ENCODE data around the gene DDX23. TPM values are rescaled to one million over a fixed set of nuclear protein-coding genes. Genes with fewer than 3 reads are reported as not detected.
A peak's percentile ranks its signal among the peaks of the same experiment; 100 is the strongest.

DDX23 gene
- total and polyA plus RNA-seq, 2 experiments from 2014 or later: 41.7 to 74.8 TPM

GRCh38 chr12:48868451-48868850 lies 16.5 kb upstream of the DDX23 start:
- Histone ChIP-seq H4K20me1 (ENCODE audit: insufficient read depth, poor library complexity, severe bottlenecking) (peaks cover 2% of the 10 kb centered on the region), H3K4me1 (ENCODE audit: insufficient read depth) (no peaks in the 10 kb centered on the region), H3K79me2 (peaks cover 8% of the 10 kb centered on the region), H3K27me3 (no peaks in the 10 kb centered on the region), H3K4me2 (no peak overlapping the region), H3K4me3 (no peak overlapping the region), H3K9me3 (ENCODE audit: low read depth) (no peaks in the 10 kb centered on the region), H3K27ac (no peak overlapping the region), H3K9me2 (replicated peaks; ENCODE audit: insufficient read depth) (no peaks in the 10 kb centered on the region), H3K36me3 (replicated peaks; ENCODE audit: insufficient read depth, low read depth) (no peaks in the 10 kb centered on the region), H2AFZ (no peak overlapping the region)
- no peak for TF ChIP-seq EZH2phosphoT487 (IDR thresholded peaks at IDR 0.05; ENCODE audit: low read depth, severe bottlenecking, unreplicated experiment)
- no peak for TF ChIP-seq CTCF (IDR thresholded peaks at IDR 0.05; ENCODE audit: poor library complexity)
- no peak for TF ChIP-seq EZH2 (IDR thresholded peaks at IDR 0.05; ENCODE audit: borderline replicate concordance)
- DNase-seq (ENCODE audit: low spot score): no peak
- 65% methylated on average over 2 of the region's 2 CpGs for WGBS (ENCODE audit: low lambda C conversion rate, missing lambda C conversion rate)

GRCh38 chr12:48866052-48866711 lies 14.2 kb upstream of the DDX23 start:
- Histone ChIP-seq H3K79me2 (peaks cover 8% of the 10 kb centered on the region), H2AFZ (peak overlapping the region; percentile 23), H3K27ac (peak overlapping the region; percentile 96), H3K9me2 (replicated peaks; ENCODE audit: insufficient read depth) (no peaks in the 10 kb centered on the region), H3K36me3 (replicated peaks; ENCODE audit: insufficient read depth, low read depth) (no peaks in the 10 kb centered on the region), H3K27me3 (no peaks in the 10 kb centered on the region), H3K4me3 (no peak overlapping the region), H3K9me3 (ENCODE audit: low read depth) (no peaks in the 10 kb centered on the region), H4K20me1 (ENCODE audit: insufficient read depth, poor library complexity, severe bottlenecking) (peaks cover 2% of the 10 kb centered on the region), H3K4me1 (ENCODE audit: insufficient read depth) (no peaks in the 10 kb centered on the region), H3K4me2 (peak overlapping the region; percentile 76)
- WGBS (ENCODE audit: low lambda C conversion rate, missing lambda C conversion rate): 82% methylated on average over 6 of the region's 6 CpGs
- no peak for DNase-seq (ENCODE audit: low spot score)
- no peak for TF ChIP-seq EZH2 (IDR thresholded peaks at IDR 0.05; ENCODE audit: borderline replicate concordance)
- TF ChIP-seq EZH2phosphoT487 (IDR thresholded peaks at IDR 0.05; ENCODE audit: low read depth, severe bottlenecking, unreplicated experiment): no peak
- no peak for TF ChIP-seq CTCF (IDR thresholded peaks at IDR 0.05; ENCODE audit: poor library complexity)

GRCh38 chr12:48865281-48866051 lies 13.5 kb upstream of the DDX23 start, which contains the start of gene RND1:
RND1 (minus strand) TSS chr12:48865870; CDS start chr12:48865767, 103 bp downstream.
- no peaks in the 10 kb centered on the region for H3K27me3 ChIP-seq
- H3K27ac ChIP-seq: peak within 1 kb of the TSS; percentile 96
- peak within 1 kb of the TSS; percentile 26 for H3K4me3 ChIP-seq
- WGBS (ENCODE audit: low lambda C conversion rate, missing lambda C conversion rate): 2% methylated on average over 21 of the region's 32 CpGs
- H3K36me3 ChIP-seq (replicated peaks; ENCODE audit: insufficient read depth, low read depth): no peaks in the 10 kb centered on the region
- H3K4me1 ChIP-seq (ENCODE audit: insufficient read depth): no peaks in the 10 kb centered on the region
- peaks cover 8% of the 10 kb centered on the region for H3K79me2 ChIP-seq
- peak; percentile 95 for DNase-seq (ENCODE audit: low spot score)
- TF ChIP-seq EZH2phosphoT487 (IDR thresholded peaks at IDR 0.05; ENCODE audit: low read depth, severe bottlenecking, unreplicated experiment) (no peak), EZH2 (IDR thresholded peaks at IDR 0.05; ENCODE audit: borderline replicate concordance) (no peak), CTCF (IDR thresholded peaks at IDR 0.05; ENCODE audit: poor library complexity) (no peak)
- H3K9me2 ChIP-seq (replicated peaks; ENCODE audit: insufficient read depth): no peaks in the 10 kb centered on the region
- peak within 1 kb of the TSS; percentile 23 for H2AFZ ChIP-seq
- peak within 1 kb of the TSS; percentile 76 for H3K4me2 ChIP-seq
- peaks cover 2% of the 10 kb centered on the region for H4K20me1 ChIP-seq (ENCODE audit: insufficient read depth, poor library complexity, severe bottlenecking)
- no peaks in the 10 kb centered on the region for H3K9me3 ChIP-seq (ENCODE audit: low read depth)
